Panc1 (cell line): ENCODE results near the gene FBXL5. TPM values are rescaled to one million over a fixed set of nuclear protein-coding genes. Genes with fewer than 3 reads are reported as not detected.

ENCODE experiments used
- ATAC-seq: fragments of 200-7000 bp; cut with Tn5 transposase; 2 replicates; pipeline ENCODE4 v1.9.1; 2020; ENCODE audit warnings: mild to moderate bottlenecking, moderate library complexity
- BruUV-seq: library from RNA; stranded (reverse); fragments of 400-500 nt; replicated peaks from 2 replicates; lab custom pipeline; 2021; lab: Mats Ljungman, UMichigan
- CTCF ChIA-PET: fragments of 300-600 bp; sonication (Branson Sonifier 250); formaldehyde crosslinking; loops from one replicate; lab custom pipeline; 2022; ENCODE audit warnings: antibody characterized with exemption; lab: Charles Lee
- POLR2A ChIA-PET: fragments of 300-600 bp; sonication (Branson Sonifier 250); formaldehyde crosslinking; loops from one replicate; lab custom pipeline; 2022; ENCODE audit warnings: antibody characterized with exemption; lab: Charles Lee
- DNase-seq: peaks from one replicate; pipeline ENCODE4 v3.0.0-alpha.2; 2010; ENCODE audit warnings: low read depth, low spot score
- H3K27ac ChIP-seq: 2 replicates; pipeline ENCODE4 v1.5.1; 2011; ENCODE audit warnings: mild to moderate bottlenecking, low read length, inconsistent platforms
- H3K27me3 ChIP-seq: fragments of 200-500 bp; sonication (Bioruptor generic); 2 replicates; pipeline ENCODE4 v1.6.0; 2014; ENCODE audit warnings: low read length, inconsistent platforms; ENCODE audit not compliant: control insufficient read depth, insufficient read depth
- H3K36me3 ChIP-seq: fragments of 200-500 bp; sonication (Bioruptor generic); 2 replicates; pipeline ENCODE4 v1.5.1; 2014; ENCODE audit warnings: inconsistent platforms, mild to moderate bottlenecking, low read length, moderate library complexity; ENCODE audit not compliant: control insufficient read depth, insufficient read depth
- H3K4me1 ChIP-seq: 2 replicates; pipeline ENCODE4 v1.5.1; 2011; ENCODE audit warnings: inconsistent platforms, mild to moderate bottlenecking, low read length, moderate library complexity; ENCODE audit not compliant: control insufficient read depth, insufficient read depth
- H3K4me3 ChIP-seq, 2 experiments: 2 replicates each; pipeline ENCODE4 v1.5.1; 2011 to 2012; ENCODE audit warnings: low read depth in 2 of 2, low read length in 2 of 2, mild to moderate bottlenecking in 2 of 2, inconsistent platforms in 1 of 2, moderate library complexity in 1 of 2
- H3K9me3 ChIP-seq: fragments of 200-500 bp; sonication (Bioruptor generic); 2 replicates; pipeline ENCODE4 v1.5.1; 2014; ENCODE audit warnings: low read depth, mild to moderate bottlenecking, inconsistent platforms, low read length, moderate library complexity; ENCODE audit not compliant: control insufficient read depth, insufficient read depth
- POLR2AphosphoS5 ChIP-seq: IDR thresholded peaks from 2 replicates; pipeline ENCODE4 v1.6.1; 2012; ENCODE audit warnings: mild to moderate bottlenecking, low read depth, low read length, moderate library complexity
- SIN3A ChIP-seq: IDR thresholded peaks from 2 replicates; pipeline ENCODE4 v1.6.1; 2012; ENCODE audit warnings: low read depth, mild to moderate bottlenecking, low read length, moderate library complexity, borderline replicate concordance; ENCODE audit not compliant: insufficient read depth
- TCF7L2 ChIP-seq: IDR thresholded peaks from 2 replicates; pipeline ENCODE4 v1.6.1; 2011; ENCODE audit warnings: mild to moderate bottlenecking, low read depth, low read length, inconsistent platforms
- in situ Hi-C: cut with HindIII; loops from 2 replicates; pipeline ENCODE4 v1.10.0; 2016; ENCODE audit warnings: low sequenced_read_pairs, low pct_unique_long_range_greater_than_20kb
- intact Hi-C: fragments of 100-400 bp; cut with micrococcal nuclease; formaldehyde crosslinking; loops from one replicate; pipeline ENCODE4 v1.10.0; 2022; ENCODE audit not compliant: unreplicated experiment
- total RNA-seq: library from RNA; stranded (reverse); gene quantifications from one replicate; pipeline ENCODE4 v1.2.1, GENCODE V29; 2021; ENCODE audit not compliant: unreplicated experiment
- TF ChIP-seq, protein P1 (sequence below): fragments of 450-650 bp; IDR thresholded peaks from 2 replicates; pipeline ENCODE4 v1.5.1; 2017; ENCODE audit warnings: mild to moderate bottlenecking
- TF ChIP-seq, protein P2 (sequence below), 2 experiments: IDR thresholded peaks; 2 replicates each; pipeline ENCODE4 v1.6.1; 2011 to 2012; ENCODE audit warnings: low read depth in 2 of 2, control low read depth in 1 of 2, low read length in 1 of 2, mild to moderate bottlenecking in 1 of 2, moderate library complexity in 1 of 2; ENCODE audit not compliant: insufficient read depth in 1 of 2

FBXL5 gene
- total RNA-seq, 1 experiment from 2014 or later = 20.2 TPM

DNA sequence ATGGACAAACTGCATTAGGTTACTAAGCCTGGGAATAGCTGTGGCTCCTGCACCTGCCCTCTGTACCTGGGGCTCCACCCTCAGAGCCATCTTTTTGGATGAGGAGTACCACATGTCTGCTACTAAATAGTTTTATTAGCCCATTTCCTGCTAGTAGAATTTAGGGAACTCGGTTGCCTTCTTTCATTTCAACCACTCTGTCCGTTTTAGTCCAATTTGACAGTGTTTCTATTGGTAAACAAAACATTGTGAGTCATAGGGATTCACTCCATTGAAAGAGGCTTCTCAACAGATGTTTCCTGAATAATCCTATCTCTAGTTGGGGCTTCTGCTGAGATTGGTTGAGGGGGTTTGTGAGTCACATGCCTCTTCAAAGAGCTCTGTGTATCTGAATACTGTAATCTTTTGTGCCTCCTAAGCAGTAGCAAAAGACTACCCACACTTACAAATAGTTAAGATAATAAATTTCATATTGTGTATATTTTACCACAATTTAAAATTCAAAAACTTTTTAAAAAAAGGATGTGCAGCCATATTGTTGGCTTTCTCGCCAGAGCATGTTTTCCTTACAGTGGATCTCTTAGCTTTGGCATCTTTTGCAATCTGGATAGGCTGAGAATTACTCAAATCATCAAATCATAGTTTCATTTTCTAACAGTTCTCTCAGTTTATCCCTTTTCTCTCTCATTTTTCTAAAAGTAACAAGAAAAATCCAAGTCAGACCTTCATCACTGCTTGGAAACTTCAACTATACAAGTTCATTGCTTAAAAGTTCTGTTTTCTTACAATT is 36.4 kb upstream of the FBXL5 start:
- Histone ChIP-seq H3K4me3 (no peak overlapping the region), H3K36me3 (peaks cover 9% of the 10 kb centered on the region; the same call in 1 of the 2 replicates), H3K4me1 (no peaks in the 10 kb centered on the region), H3K9me3 (no peaks in the 10 kb centered on the region), H3K27me3 (no peaks in the 10 kb centered on the region), H3K27ac (no peak overlapping the region)
- intact Hi-C loops = no loop called here
- TF ChIP-seq, protein P1, sequence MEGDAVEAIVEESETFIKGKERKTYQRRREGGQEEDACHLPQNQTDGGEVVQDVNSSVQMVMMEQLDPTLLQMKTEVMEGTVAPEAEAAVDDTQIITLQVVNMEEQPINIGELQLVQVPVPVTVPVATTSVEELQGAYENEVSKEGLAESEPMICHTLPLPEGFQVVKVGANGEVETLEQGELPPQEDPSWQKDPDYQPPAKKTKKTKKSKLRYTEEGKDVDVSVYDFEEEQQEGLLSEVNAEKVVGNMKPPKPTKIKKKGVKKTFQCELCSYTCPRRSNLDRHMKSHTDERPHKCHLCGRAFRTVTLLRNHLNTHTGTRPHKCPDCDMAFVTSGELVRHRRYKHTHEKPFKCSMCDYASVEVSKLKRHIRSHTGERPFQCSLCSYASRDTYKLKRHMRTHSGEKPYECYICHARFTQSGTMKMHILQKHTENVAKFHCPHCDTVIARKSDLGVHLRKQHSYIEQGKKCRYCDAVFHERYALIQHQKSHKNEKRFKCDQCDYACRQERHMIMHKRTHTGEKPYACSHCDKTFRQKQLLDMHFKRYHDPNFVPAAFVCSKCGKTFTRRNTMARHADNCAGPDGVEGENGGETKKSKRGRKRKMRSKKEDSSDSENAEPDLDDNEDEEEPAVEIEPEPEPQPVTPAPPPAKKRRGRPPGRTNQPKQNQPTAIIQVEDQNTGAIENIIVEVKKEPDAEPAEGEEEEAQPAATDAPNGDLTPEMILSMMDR = no peak
- no peak for TF ChIP-seq TCF7L2
- no peak for TF ChIP-seq SIN3A
- ChIA-PET POLR2A (interaction anchor here (1.1 kb wide), 1 partner anchor 10 kb away, joined by 4 read pairs; the partner anchor contains the start of gene FAM200B), CTCF (no interaction called here)
- BruUV-seq = no TSS peak
- DNase-seq (no peak), ATAC-seq (no peak)
- in situ Hi-C loops = no loop called here

DNA sequence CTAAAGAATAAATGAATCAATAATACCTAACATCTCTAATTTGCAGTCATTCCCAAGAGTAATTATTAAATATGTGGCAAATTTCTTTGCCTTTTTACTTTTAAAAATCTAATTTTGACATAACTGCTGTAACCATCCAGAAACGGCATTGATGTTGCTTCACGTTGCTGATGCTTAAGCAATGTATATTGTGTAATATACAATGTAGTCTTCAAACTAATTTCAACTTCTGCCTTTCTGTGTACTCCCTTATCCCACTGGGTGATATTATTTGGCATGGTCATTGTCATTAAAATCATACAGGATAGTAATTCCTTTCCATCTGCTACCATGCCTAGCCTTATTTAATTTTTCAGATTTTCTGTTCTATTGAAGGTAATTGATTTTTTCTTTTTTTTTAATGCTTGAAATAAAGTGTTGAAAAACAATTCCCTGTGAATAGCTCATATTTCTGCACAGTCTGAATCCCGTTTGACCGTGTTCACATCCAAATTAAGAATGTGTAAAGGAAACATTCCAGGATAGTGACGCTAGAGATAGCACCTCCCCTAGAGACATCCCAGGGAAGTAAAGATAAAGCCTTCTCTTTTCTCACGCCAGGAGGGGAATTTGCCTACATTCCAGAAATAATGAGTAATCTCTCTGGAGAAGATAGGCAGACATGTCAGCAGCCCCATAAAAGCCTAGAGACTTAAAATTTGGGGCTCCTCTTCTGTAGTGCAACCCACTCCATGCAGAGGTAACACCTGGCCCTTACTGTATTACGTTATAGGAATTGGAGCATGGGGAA is 35.1 kb upstream of the FBXL5 start:
- ATAC-seq = peak; percentile 76

More for the DNA sequence above, 35.1 kb upstream of the FBXL5 start:
- ChIA-PET POLR2A (interaction anchor here (0.6 to 1.1 kb wide), 2 partner anchors 9 to 20 kb away, joined by 3 to 4 read pairs; partner anchors contain the start of gene FAM200B), CTCF (no interaction called here)
- BruUV-seq = no TSS peak
- in situ Hi-C loops (no loop called here), intact Hi-C loops (no loop called here)
- H3K36me3 ChIP-seq = peaks cover 12% of the 10 kb centered on the region; the same call in 1 of the 2 replicates
- no peak overlapping the region for H3K4me3 ChIP-seq
- TF ChIP-seq, protein P1 = no peak
- TF ChIP-seq, protein P2, sequence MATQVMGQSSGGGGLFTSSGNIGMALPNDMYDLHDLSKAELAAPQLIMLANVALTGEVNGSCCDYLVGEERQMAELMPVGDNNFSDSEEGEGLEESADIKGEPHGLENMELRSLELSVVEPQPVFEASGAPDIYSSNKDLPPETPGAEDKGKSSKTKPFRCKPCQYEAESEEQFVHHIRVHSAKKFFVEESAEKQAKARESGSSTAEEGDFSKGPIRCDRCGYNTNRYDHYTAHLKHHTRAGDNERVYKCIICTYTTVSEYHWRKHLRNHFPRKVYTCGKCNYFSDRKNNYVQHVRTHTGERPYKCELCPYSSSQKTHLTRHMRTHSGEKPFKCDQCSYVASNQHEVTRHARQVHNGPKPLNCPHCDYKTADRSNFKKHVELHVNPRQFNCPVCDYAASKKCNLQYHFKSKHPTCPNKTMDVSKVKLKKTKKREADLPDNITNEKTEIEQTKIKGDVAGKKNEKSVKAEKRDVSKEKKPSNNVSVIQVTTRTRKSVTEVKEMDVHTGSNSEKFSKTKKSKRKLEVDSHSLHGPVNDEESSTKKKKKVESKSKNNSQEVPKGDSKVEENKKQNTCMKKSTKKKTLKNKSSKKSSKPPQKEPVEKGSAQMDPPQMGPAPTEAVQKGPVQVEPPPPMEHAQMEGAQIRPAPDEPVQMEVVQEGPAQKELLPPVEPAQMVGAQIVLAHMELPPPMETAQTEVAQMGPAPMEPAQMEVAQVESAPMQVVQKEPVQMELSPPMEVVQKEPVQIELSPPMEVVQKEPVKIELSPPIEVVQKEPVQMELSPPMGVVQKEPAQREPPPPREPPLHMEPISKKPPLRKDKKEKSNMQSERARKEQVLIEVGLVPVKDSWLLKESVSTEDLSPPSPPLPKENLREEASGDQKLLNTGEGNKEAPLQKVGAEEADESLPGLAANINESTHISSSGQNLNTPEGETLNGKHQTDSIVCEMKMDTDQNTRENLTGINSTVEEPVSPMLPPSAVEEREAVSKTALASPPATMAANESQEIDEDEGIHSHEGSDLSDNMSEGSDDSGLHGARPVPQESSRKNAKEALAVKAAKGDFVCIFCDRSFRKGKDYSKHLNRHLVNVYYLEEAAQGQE (IDR thresholded peaks at IDR 0.05; ENCODE audit: insufficient read depth in 1 of 2, low read depth in 2 of 2, low read length in 1 of 2) = no peak
- TF ChIP-seq TCF7L2 (no peak), SIN3A (no peak), POLR2AphosphoS5 (no peak)
- H3K27me3 ChIP-seq = no peaks in the 10 kb centered on the region
- H3K27ac ChIP-seq = no peak overlapping the region
- DNase-seq = no peak
- no peaks in the 10 kb centered on the region for H3K4me1 ChIP-seq
- no peaks in the 10 kb centered on the region for H3K9me3 ChIP-seq
